Measurements from ENCODE around the gene ZBTB37.

- TF ChIP-seq CTCF (IDR thresholded peaks at IDR 0.05; ENCODE audit: insufficient read depth, low read length) (no peak), POLR2AphosphoS5 (IDR thresholded peaks at IDR 0.05; ENCODE audit: low read depth) (no peak)
These were observed 8.6 kb downstream of the ZBTB37 start for GRCh38 chr1:173876732-173877131.

All from HL-60 (cell line).